Ascending aorta (tissue), 2 donors: ENCODE data around the gene SEPTIN12. TPM values are rescaled to one million over a fixed set of nuclear protein-coding genes. Genes with fewer than 3 reads are reported as not detected.

Experiments used
- DNase-seq, 2 donors: peaks; one replicate each; pipeline ENCODE4 v3.0.0-alpha.2; 2019; ENCODE audit warnings: low spot score in 2 of 2
- H3K27ac ChIP-seq, 2 donors: fragments of 200-600 bp; sonication (generic); one replicate each; pipeline ENCODE4 v1.5.1; 2016 to 2017; ENCODE audit warnings: mild to moderate bottlenecking in 1 of 2
- H3K27me3 ChIP-seq: fragments of 200-600 bp; sonication (generic); one replicate; pipeline ENCODE4 v1.5.1; 2017
- H3K36me3 ChIP-seq, 2 donors: fragments of 200-600 bp; sonication (generic); one replicate each; pipeline ENCODE4 v1.5.1; 2016
- H3K4me1 ChIP-seq, 2 donors: fragments of 200-600 bp; sonication (generic); one replicate each; pipeline ENCODE4 v1.5.1; 2016 to 2017; ENCODE audit warnings: mild to moderate bottlenecking in 1 of 2
- H3K4me3 ChIP-seq, 2 donors: fragments of 200-600 bp; sonication (generic); one replicate each; pipeline ENCODE4 v1.5.1; 2016 to 2017; ENCODE audit warnings: mild to moderate bottlenecking in 1 of 2
- H3K9me3 ChIP-seq, 2 donors: fragments of 200-600 bp; sonication (generic); one replicate each; pipeline ENCODE4 v1.5.1; 2016
- intact Hi-C: fragments of 100-400 bp; cut with DNase I; formaldehyde crosslinking; loops from one replicate; pipeline ENCODE4 v1.15.1; 2023
- total RNA-seq: library from RNA; depleted of rRNA; stranded (reverse); fragments of >200 nt; gene quantifications from one replicate; pipeline ENCODE4 v1.1.0, GENCODE V29; 2016
- TF ChIP-seq, protein P1 (sequence below), 3 experiments: fragments of 200-600 bp in 2 of 3; fragments of 450-650 bp in 1 of 3; sonication (generic) in 2 of 3; IDR thresholded peaks; one replicate each; pipeline ENCODE4 v1.5.1; 2016 to 2019; ENCODE audit warnings: antibody characterized with exemption in 3 of 3, mild to moderate bottlenecking in 1 of 3, moderate library complexity in 1 of 3

SEPTIN12 gene
- total RNA-seq, 1 donor from 2014 or later, result not detected

DNA sequence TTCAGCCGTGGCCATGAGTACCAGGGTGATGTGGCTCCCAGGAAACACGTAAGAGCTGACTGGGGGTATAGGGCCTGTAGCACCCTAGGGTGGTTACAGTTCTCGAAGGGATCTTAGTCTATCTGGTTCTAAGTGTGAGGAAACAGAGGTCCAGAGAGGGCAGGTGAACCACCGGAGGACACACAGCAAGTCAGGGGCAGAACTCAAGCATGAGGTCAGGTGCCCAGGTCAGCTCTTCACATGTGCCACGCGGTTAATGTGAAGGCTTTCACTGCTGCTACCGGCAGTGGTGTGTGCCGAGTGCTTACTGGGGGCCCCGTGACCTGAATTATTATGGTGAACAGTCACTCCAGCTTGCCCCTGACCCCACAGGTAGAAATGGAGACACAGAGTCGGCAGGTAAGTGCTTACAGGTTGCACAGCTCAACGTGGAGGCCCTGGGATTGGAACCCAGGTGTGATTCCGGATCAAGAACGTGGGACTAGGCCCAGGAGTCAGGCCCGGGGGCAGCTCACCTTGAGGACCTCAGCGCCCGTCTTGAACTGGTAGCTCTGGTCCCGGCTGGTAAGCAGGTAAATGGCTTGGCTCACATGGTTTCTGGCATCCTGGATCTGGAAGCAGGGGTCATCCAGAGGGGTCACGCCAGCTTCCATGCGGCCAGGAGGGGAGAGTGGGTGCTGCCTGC lies 11.2 kb upstream of the SEPTIN12 start:
- Histone ChIP-seq H3K27me3 (no peaks in the 10 kb centered on the region), H3K4me1 (peaks cover 4 to 9% of the 10 kb centered on the region in 2 donors), H3K4me3 (no peak overlapping the region), H3K36me3 (peaks cover 13 to 14% of the 10 kb centered on the region in 2 donors), H3K27ac (no peak overlapping the region), H3K9me3 (no peaks in the 10 kb centered on the region)
- DNase-seq, result no peak
- intact Hi-C loops, result no loop called here
- TF ChIP-seq, protein P1, sequence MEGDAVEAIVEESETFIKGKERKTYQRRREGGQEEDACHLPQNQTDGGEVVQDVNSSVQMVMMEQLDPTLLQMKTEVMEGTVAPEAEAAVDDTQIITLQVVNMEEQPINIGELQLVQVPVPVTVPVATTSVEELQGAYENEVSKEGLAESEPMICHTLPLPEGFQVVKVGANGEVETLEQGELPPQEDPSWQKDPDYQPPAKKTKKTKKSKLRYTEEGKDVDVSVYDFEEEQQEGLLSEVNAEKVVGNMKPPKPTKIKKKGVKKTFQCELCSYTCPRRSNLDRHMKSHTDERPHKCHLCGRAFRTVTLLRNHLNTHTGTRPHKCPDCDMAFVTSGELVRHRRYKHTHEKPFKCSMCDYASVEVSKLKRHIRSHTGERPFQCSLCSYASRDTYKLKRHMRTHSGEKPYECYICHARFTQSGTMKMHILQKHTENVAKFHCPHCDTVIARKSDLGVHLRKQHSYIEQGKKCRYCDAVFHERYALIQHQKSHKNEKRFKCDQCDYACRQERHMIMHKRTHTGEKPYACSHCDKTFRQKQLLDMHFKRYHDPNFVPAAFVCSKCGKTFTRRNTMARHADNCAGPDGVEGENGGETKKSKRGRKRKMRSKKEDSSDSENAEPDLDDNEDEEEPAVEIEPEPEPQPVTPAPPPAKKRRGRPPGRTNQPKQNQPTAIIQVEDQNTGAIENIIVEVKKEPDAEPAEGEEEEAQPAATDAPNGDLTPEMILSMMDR (IDR thresholded peaks at IDR 0.05), result no peak

DNA sequence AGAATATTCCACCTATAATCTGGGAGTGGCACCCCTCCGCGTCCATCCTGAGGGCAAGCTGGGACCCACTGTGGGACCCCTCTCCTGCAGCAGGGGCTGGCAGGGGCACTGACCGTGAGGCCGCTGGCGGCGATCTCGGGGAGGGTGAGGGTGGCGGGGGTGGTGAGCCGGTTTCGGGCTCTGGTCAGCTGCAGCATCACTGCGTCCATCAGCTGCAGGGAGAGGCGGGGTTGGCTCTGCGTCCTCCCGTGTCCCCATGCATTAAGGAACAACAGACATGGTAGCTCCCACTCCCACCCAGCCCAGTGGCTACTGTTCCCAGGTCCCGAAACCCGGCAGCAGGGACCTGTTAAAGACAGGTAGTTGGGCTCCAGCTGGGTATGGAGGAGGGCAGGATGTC lies 10.3 kb upstream of the SEPTIN12 start:
- Histone ChIP-seq H3K4me3 (no peak overlapping the region), H3K4me1 (peaks cover 4 to 9% of the 10 kb centered on the region in 2 donors), H3K9me3 (no peaks in the 10 kb centered on the region), H3K27ac (no peak overlapping the region), H3K36me3 (peaks cover 12% of the 10 kb centered on the region in 2 donors), H3K27me3 (no peaks in the 10 kb centered on the region)
- intact Hi-C loops, result no loop called here
- DNase-seq, result no peak
- TF ChIP-seq, protein P1 (IDR thresholded peaks at IDR 0.05), result no peak

DNA sequence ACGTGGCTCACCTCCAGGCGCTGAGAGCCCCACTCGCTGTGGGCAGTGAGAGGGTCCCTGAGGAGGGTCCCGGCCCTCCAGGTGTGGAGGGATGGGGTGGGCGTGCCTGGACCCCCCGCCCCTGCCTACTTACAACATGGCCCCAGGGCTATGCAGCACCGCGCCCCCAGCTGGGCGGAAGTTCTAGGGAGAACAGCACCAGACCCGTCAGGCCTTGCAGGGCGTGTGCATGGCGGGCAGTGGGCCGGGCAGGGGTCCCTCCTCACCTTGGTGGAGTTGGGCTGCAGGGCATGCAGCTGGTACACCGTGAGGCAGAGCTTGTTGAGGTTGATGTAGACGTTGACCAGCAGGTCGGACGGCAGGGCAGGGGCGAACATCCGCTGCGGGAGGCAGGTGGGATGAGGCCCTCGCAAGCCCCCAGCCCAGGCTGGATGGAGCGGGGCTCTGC lies 9.7 kb upstream of the SEPTIN12 start:
- peaks cover 12% of the 10 kb centered on the region in 2 donors for H3K36me3 ChIP-seq
- no peak overlapping the region for H3K4me3 ChIP-seq

DNA sequence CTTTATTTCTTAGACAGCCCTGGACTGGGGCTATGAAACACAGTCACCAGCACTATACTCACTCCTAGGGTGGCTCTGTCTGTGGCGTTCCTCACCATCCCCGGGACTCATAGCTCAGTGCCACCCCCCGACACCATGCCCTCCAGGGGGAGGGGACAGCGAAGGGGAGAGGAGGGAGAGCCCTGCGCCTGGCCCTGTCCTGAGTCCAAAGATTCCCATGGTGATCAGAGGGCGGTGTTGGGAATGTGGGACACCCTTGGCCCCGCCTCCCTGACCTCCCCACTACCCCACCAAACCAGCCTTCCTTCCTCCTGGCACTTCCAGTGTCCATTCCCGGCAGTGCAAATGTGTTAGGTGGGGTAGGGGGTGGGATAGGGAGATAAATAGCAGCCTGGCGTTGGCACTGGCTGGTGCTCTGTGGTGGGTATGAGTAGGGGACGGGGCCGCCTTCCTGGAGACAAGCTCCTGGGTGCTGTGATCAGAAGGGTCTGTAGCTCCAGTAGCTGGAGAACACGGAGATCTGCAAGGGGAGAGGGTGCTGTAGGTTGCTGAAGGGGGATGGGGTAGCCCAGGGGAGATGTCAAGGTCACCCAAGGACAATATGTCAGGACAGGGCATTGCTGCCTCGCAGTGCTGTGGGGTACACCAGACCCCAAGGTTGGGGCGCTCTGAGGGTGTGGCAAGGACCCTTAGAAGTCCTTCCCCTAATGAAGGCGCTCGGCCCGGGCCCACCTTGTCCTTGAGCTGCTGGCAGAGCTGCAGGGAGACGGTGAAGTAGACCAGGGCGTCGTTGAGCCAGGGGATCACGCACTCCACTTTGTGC lies 9.0 kb upstream of the SEPTIN12 start:
- no peaks in the 10 kb centered on the region for H3K9me3 ChIP-seq
- peaks cover 12% of the 10 kb centered on the region in 2 donors for H3K36me3 ChIP-seq
- H3K27ac ChIP-seq, result no peak overlapping the region
- H3K4me1 ChIP-seq, result peaks cover 4 to 9% of the 10 kb centered on the region in 2 donors
- TF ChIP-seq, protein P1 (IDR thresholded peaks at IDR 0.05), result no peak
- H3K4me3 ChIP-seq, result no peak overlapping the region
- no peak for DNase-seq
- intact Hi-C loops, result no loop called here
- no peaks in the 10 kb centered on the region for H3K27me3 ChIP-seq

More for the DNA sequence above, 9.7 kb upstream of the SEPTIN12 start:
- intact Hi-C loops, result no loop called here
- Histone ChIP-seq H3K9me3 (no peaks in the 10 kb centered on the region), H3K27ac (no peak overlapping the region), H3K4me1 (peaks cover 4 to 9% of the 10 kb centered on the region in 2 donors), H3K27me3 (no peaks in the 10 kb centered on the region)
- no peak for DNase-seq
- TF ChIP-seq, protein P1 (IDR thresholded peaks at IDR 0.05), result no peak

DNA sequence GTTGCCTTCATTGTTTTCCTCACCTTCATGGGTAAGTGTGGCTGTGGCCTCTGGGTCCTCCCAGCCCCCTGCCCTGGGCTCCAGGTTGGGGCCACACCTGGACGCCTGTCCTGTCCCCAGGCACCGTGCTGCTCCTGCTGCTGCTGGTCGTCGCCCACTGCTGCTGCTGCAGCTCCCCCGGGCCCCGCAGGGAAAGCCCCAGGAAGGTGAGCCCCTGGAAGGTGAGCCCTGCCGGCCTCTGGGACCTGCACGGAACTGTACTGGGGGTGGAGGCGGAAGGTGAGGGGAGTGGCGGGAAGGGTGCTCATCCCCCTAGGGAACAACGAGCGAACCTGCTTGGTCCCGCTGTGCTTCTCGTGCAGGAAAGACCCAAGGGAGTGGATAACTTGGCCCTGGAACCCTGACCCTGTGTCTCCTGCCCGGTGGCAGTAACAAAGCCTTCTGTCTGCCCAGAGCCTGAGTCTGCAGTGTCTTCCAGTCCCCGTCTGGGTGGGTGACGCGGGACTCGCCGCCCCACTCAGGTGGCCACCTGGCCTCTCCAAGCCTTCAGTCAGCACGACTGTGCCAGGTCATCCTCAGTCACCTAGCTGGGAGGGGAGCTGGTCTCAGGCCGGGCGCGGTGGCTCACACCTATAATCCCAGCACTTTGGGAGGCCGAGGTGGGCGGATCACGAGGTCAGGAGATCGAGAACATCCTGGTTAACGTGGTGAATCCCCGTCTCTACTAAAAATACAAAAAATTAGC lies 7.9 kb upstream of the SEPTIN12 start:
- no peaks in the 10 kb centered on the region for H3K27me3 ChIP-seq
- TF ChIP-seq, protein P1 (IDR thresholded peaks at IDR 0.05), result no peak
- intact Hi-C loops, result no loop called here
- no peaks in the 10 kb centered on the region for H3K9me3 ChIP-seq
- no peak overlapping the region for H3K4me3 ChIP-seq
- no peak overlapping the region for H3K27ac ChIP-seq
- H3K4me1 ChIP-seq, result no peaks in the 10 kb centered on the region
- H3K36me3 ChIP-seq, result peaks cover 12% of the 10 kb centered on the region in 2 donors
- no peak for DNase-seq
